Sigmoid colon (tissue), 4 donors: ENCODE measurements around the gene MUSK.

ENCODE experiments used
- CTCF ChIP-seq, 4 experiments: fragments of 450-650 bp in 3 of 4; fragments of 200-600 bp in 1 of 4; IDR thresholded peaks; one replicate each; pipeline ENCODE4 v1.5.1; 2016 to 2019; ENCODE audit warnings: antibody characterized with exemption in 4 of 4, mild to moderate bottlenecking in 3 of 4, moderate library complexity in 2 of 4
- POLR2A ChIP-seq, 2 donors: fragments of 450-650 bp; IDR thresholded peaks; one replicate each; pipeline ENCODE4 v1.6.1; 2016; ENCODE audit warnings: antibody characterized with exemption in 2 of 2, mild to moderate bottlenecking in 2 of 2, moderate library complexity in 2 of 2
- POLR2AphosphoS5 ChIP-seq, 4 donors: sonication (generic); formaldehyde crosslinking; IDR thresholded peaks; one replicate each; pipeline ENCODE4 v1.6.1; 2017; ENCODE audit warnings: antibody characterized with exemption in 4 of 4

GRCh38 chr9:110815361-110815760 lies 146.8 kb downstream of the MUSK start:
- TF ChIP-seq CTCF (IDR thresholded peaks at IDR 0.05) (no peak), POLR2A (IDR thresholded peaks at IDR 0.05) (no peak), POLR2AphosphoS5 (IDR thresholded peaks at IDR 0.05) (no peak)
